HEK293 (cell line): ENCODE results near the gene ERBB2.

Source experiments
- CTCF ChIA-PET: fragments of 350-600 bp; formaldehyde crosslinking; extraction: SDS; loops from one replicate; lab custom pipeline; 2021; ENCODE audit warnings: antibody characterized with exemption; lab: Yijun Ruan, JAX
- POLR2A ChIA-PET: fragments of 300-600 bp; formaldehyde crosslinking; extraction: SDS; loops from one replicate; lab custom pipeline; 2020; ENCODE audit warnings: antibody characterized with exemption, inconsistent platforms; lab: Yijun Ruan, JAX
- H3K27ac ChIP-seq: fragments of 200-500 bp; sonication (Bioruptor generic); 2 replicates; pipeline ENCODE4 v1.5.1; 2014; ENCODE audit warnings: low read depth, low read length, control low read depth, inconsistent platforms; ENCODE audit errors: extremely low read depth
- H3K36me3 ChIP-seq, 2 experiments: fragments of 200-500 bp in 1 of 2; sonication (Bioruptor generic) in 1 of 2; 1 replicate in 1 of 2; 2 replicates in 1 of 2; pipeline ENCODE4 v1.5.1; 2014 to 2017; ENCODE audit warnings: inconsistent platforms in 2 of 2, low read length in 2 of 2; ENCODE audit not compliant: control insufficient read depth in 2 of 2, insufficient read depth in 1 of 2
- H3K4me1 ChIP-seq: fragments of 200-500 bp; sonication (Bioruptor generic); 2 replicates; pipeline ENCODE4 v1.5.1; 2014; ENCODE audit warnings: mild to moderate bottlenecking, low read length, inconsistent platforms; ENCODE audit not compliant: control insufficient read depth, insufficient read depth
- H3K4me3 ChIP-seq: 2 replicates; pipeline ENCODE4 v1.5.1; 2011; ENCODE audit warnings: low read depth, mild to moderate bottlenecking, control low read depth, low read length, moderate library complexity
- H3K9me3 ChIP-seq: fragments of 200-500 bp; sonication (Bioruptor generic); 2 replicates; pipeline ENCODE4 v1.5.1; 2014; ENCODE audit warnings: low read depth, low read length, inconsistent platforms; ENCODE audit not compliant: control insufficient read depth, insufficient read depth
- EGR2 ChIP-seq: fragments of 450-650 bp; formaldehyde crosslinking; IDR thresholded peaks from 2 replicates; pipeline ENCODE4 v1.5.1; 2016; ENCODE audit warnings: low read depth, missing biosample characterization, missing genetic modification characterization
- GLIS1 ChIP-seq: fragments of 450-650 bp; formaldehyde crosslinking; IDR thresholded peaks from 2 replicates; pipeline ENCODE4 v1.5.1; 2016; ENCODE audit warnings: missing biosample characterization, missing genetic modification characterization
- KLF1 ChIP-seq: fragments of 450-650 bp; formaldehyde crosslinking; IDR thresholded peaks from 2 replicates; pipeline ENCODE4 v1.5.1; 2016; ENCODE audit warnings: missing biosample characterization, missing genetic modification characterization
- KLF10 ChIP-seq: fragments of 450-650 bp; IDR thresholded peaks from 2 replicates; pipeline ENCODE4 v1.5.1; 2018; ENCODE audit warnings: missing biosample characterization, mild to moderate bottlenecking, missing genetic modification characterization
- PATZ1 ChIP-seq: fragments of 450-650 bp; formaldehyde crosslinking; IDR thresholded peaks from 2 replicates; pipeline ENCODE4 v1.5.1; 2016; ENCODE audit warnings: missing biosample characterization, missing genetic modification characterization
- REST ChIP-seq: fragments of 450-650 bp; formaldehyde crosslinking; IDR thresholded peaks from 2 replicates; pipeline ENCODE4 v1.5.1; 2016; ENCODE audit warnings: missing biosample characterization, missing genetic modification characterization
- SP2 ChIP-seq: fragments of 450-650 bp; formaldehyde crosslinking; IDR thresholded peaks from 2 replicates; pipeline ENCODE4 v1.5.1; 2016; ENCODE audit warnings: missing biosample characterization, missing genetic modification characterization
- SP3 ChIP-seq: fragments of 450-650 bp; formaldehyde crosslinking; IDR thresholded peaks from 2 replicates; pipeline ENCODE4 v1.5.1; 2016; ENCODE audit warnings: missing biosample characterization, missing genetic modification characterization
- ZBTB20 ChIP-seq: fragments of 450-650 bp; formaldehyde crosslinking; IDR thresholded peaks from 2 replicates; pipeline ENCODE4 v1.5.1; 2016; ENCODE audit warnings: missing biosample characterization, missing genetic modification characterization
- ZFHX2 ChIP-seq: fragments of 450-650 bp; formaldehyde crosslinking; conservative IDR thresholded peaks from 2 replicates; pipeline ENCODE4 v1.5.1; 2016; ENCODE audit warnings: missing biosample characterization, missing genetic modification characterization
- ZIC2 ChIP-seq: fragments of 450-650 bp; formaldehyde crosslinking; IDR thresholded peaks from 2 replicates; pipeline ENCODE4 v1.5.1; 2016; ENCODE audit warnings: missing biosample characterization, missing genetic modification characterization
- ZNF121 ChIP-seq: fragments of 450-650 bp; formaldehyde crosslinking; IDR thresholded peaks from 2 replicates; pipeline ENCODE4 v1.5.1; 2016; ENCODE audit warnings: missing biosample characterization, missing genetic modification characterization
- ZNF221 ChIP-seq: fragments of 450-650 bp; formaldehyde crosslinking; IDR thresholded peaks from 2 replicates; pipeline ENCODE4 v1.5.1; 2017; ENCODE audit warnings: missing biosample characterization, missing genetic modification characterization, borderline replicate concordance
- ZNF335 ChIP-seq: fragments of 450-650 bp; formaldehyde crosslinking; conservative IDR thresholded peaks from 2 replicates; pipeline ENCODE4 v1.5.1; 2016; ENCODE audit warnings: missing biosample characterization, missing genetic modification characterization
- ZNF341 ChIP-seq: fragments of 450-650 bp; formaldehyde crosslinking; IDR thresholded peaks from 2 replicates; pipeline ENCODE4; 2016; ENCODE audit warnings: low read depth, missing biosample characterization, missing genetic modification characterization
- ZNF426 ChIP-seq: fragments of 450-650 bp; formaldehyde crosslinking; IDR thresholded peaks from 2 replicates; pipeline ENCODE4 v1.5.1; 2017; ENCODE audit warnings: missing biosample characterization, missing genetic modification characterization, mild to moderate bottlenecking, inconsistent platforms, moderate library complexity
- ZNF449 ChIP-seq: fragments of 450-650 bp; formaldehyde crosslinking; IDR thresholded peaks from 2 replicates; pipeline ENCODE4 v1.5.1; 2017; ENCODE audit warnings: missing biosample characterization, mild to moderate bottlenecking, missing genetic modification characterization, moderate library complexity
- ZNF600 ChIP-seq: fragments of 450-650 bp; formaldehyde crosslinking; IDR thresholded peaks from 2 replicates; pipeline ENCODE4 v1.5.1; 2016; ENCODE audit warnings: missing biosample characterization, missing genetic modification characterization
- ZNF629 ChIP-seq: fragments of 450-650 bp; formaldehyde crosslinking; IDR thresholded peaks from 2 replicates; pipeline ENCODE4 v1.5.1; 2017; ENCODE audit warnings: missing biosample characterization, missing genetic modification characterization
- ZNF76 ChIP-seq: fragments of 450-650 bp; formaldehyde crosslinking; IDR thresholded peaks from 2 replicates; pipeline ENCODE4; 2016; ENCODE audit warnings: low read depth, missing biosample characterization, missing genetic modification characterization, borderline replicate concordance
- TF ChIP-seq, protein P1 (sequence below): fragments of 450-650 bp; formaldehyde crosslinking; IDR thresholded peaks from 2 replicates; pipeline ENCODE4 v1.5.1; 2017; ENCODE audit warnings: missing biosample characterization, missing genetic modification characterization
- TF ChIP-seq, protein P2 (sequence below): fragments of 450-650 bp; formaldehyde crosslinking; IDR thresholded peaks from 2 replicates; pipeline ENCODE4 v1.5.1; 2017; ENCODE audit warnings: missing biosample characterization, missing genetic modification characterization
- TF ChIP-seq, protein P3 (sequence below): fragments of 450-650 bp; formaldehyde crosslinking; IDR thresholded peaks from 2 replicates; pipeline ENCODE4 v1.5.1; 2017; ENCODE audit warnings: missing biosample characterization, missing genetic modification characterization

Gene ERBB2

GRCh38 chr17:39674702-39675389, 25.0 kb upstream of the ERBB2 start (continued):
- TF ChIP-seq KLF10 = peak; percentile 75
- peak; percentile 89 for TF ChIP-seq ZNF449 (tag by site-specific recombination)
- peak; percentile 25; the same call in 1 of the 2 replicates for TF ChIP-seq ZBTB20 (tag by site-specific recombination)
- TF ChIP-seq GLIS1 (tag by site-specific recombination) = peak; percentile 99
- peak; percentile 76 for TF ChIP-seq SP2
- TF ChIP-seq, protein P1, sequence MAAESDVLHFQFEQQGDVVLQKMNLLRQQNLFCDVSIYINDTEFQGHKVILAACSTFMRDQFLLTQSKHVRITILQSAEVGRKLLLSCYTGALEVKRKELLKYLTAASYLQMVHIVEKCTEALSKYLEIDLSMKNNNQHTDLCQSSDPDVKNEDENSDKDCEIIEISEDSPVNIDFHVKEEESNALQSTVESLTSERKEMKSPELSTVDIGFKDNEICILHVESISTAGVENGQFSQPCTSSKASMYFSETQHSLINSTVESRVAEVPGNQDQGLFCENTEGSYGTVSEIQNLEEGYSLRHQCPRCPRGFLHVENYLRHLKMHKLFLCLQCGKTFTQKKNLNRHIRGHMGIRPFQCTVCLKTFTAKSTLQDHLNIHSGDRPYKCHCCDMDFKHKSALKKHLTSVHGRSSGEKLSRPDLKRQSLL (tag by site-specific recombination) = no peak
- TF ChIP-seq SP3 (tag by site-specific recombination) = peak; percentile 45; the same call in 1 of the 2 replicates
- TF ChIP-seq ZNF426 (tag by site-specific recombination) = no peak
- TF ChIP-seq ZFHX2 (tag by site-specific recombination) = peak; percentile 97
- TF ChIP-seq, protein P2, sequence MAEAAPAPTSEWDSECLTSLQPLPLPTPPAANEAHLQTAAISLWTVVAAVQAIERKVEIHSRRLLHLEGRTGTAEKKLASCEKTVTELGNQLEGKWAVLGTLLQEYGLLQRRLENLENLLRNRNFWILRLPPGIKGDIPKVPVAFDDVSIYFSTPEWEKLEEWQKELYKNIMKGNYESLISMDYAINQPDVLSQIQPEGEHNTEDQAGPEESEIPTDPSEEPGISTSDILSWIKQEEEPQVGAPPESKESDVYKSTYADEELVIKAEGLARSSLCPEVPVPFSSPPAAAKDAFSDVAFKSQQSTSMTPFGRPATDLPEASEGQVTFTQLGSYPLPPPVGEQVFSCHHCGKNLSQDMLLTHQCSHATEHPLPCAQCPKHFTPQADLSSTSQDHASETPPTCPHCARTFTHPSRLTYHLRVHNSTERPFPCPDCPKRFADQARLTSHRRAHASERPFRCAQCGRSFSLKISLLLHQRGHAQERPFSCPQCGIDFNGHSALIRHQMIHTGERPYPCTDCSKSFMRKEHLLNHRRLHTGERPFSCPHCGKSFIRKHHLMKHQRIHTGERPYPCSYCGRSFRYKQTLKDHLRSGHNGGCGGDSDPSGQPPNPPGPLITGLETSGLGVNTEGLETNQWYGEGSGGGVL = peak; percentile 93
- peak; percentile 96 for TF ChIP-seq EGR2 (tag by site-specific recombination)
- 0 out of 2 replicates have a peak, but pooled peaks have one; percentile 48 for TF ChIP-seq PATZ1
- TF ChIP-seq KLF1 (tag by site-specific recombination) = peak; percentile 99
- TF ChIP-seq ZNF629 (tag by site-specific recombination) = peak; percentile 32
- peak; percentile 98 for TF ChIP-seq ZIC2 (tag by site-specific recombination)

GRCh38 chr17:39675390-39676082, 24.3 kb upstream of the ERBB2 start:
- CTCF ChIA-PET = interaction anchor here (0.6 to 2.1 kb wide), 8 partner anchors 18 to 225 kb away, joined by 3 to 16 read pairs (median 6); no protein-coding TSS in a partner anchor
- H3K36me3 ChIP-seq = peaks cover 0 to 3% of the 10 kb centered on the region in 2 experiments; a peak in 2 of 3 replicates
- POLR2A ChIA-PET = interaction anchor here (1.2 to 1.5 kb wide), 7 partner anchors 9 to 38 kb away, joined by 3 to 8 read pairs (median 4); partner anchors contain the start of genes ERBB2 and PGAP3
- H3K4me3 ChIP-seq = no peak overlapping the region
- peaks cover 17% of the 10 kb centered on the region for H3K4me1 ChIP-seq
- H3K27ac ChIP-seq = peak overlapping the region; percentile 48
- H3K9me3 ChIP-seq = no peaks in the 10 kb centered on the region
- TF ChIP-seq ZNF341 (peak; percentile 86), ZNF600 (tag by site-specific recombination) (0 out of 2 replicates have a peak, but pooled peaks have one; percentile 31), REST (tag by site-specific recombination) (no peak), ZNF221 (no peak), ZNF121 (tag by site-specific recombination) (peak; percentile 68; the same call in 1 of the 2 replicates), ZNF76 (tag by site-specific recombination) (no peak), ZNF335 (no peak)
- TF ChIP-seq, protein P3, sequence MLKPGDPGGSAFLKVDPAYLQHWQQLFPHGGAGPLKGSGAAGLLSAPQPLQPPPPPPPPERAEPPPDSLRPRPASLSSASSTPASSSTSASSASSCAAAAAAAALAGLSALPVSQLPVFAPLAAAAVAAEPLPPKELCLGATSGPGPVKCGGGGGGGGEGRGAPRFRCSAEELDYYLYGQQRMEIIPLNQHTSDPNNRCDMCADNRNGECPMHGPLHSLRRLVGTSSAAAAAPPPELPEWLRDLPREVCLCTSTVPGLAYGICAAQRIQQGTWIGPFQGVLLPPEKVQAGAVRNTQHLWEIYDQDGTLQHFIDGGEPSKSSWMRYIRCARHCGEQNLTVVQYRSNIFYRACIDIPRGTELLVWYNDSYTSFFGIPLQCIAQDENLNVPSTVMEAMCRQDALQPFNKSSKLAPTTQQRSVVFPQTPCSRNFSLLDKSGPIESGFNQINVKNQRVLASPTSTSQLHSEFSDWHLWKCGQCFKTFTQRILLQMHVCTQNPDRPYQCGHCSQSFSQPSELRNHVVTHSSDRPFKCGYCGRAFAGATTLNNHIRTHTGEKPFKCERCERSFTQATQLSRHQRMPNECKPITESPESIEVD (tag by site-specific recombination) = no peak
